Duodenal mucosa (tissue), 2 donors: ENCODE results near the gene RNU5D-1.

ENCODE experiments used
- H3K27ac ChIP-seq: one replicate; pipeline ENCODE4 v1.7.0; 2013; ENCODE audit warnings: low read depth, low read length
- H3K27me3 ChIP-seq, 2 donors: one replicate each; pipeline ENCODE4 v1.7.0; 2013; ENCODE audit warnings: low read length in 2 of 2, control low read depth in 1 of 2; ENCODE audit not compliant: insufficient read depth in 2 of 2, control insufficient read depth in 1 of 2
- H3K36me3 ChIP-seq, 2 donors: one replicate each; pipeline ENCODE4 v1.7.0; 2013; ENCODE audit warnings: low read length in 2 of 2, control low read depth in 1 of 2; ENCODE audit not compliant: insufficient read depth in 2 of 2, control insufficient read depth in 1 of 2
- H3K4me1 ChIP-seq, 2 donors: one replicate each; pipeline ENCODE4 v1.7.0; 2013; ENCODE audit warnings: low read length in 2 of 2, control low read depth in 1 of 2; ENCODE audit not compliant: insufficient read depth in 2 of 2, control insufficient read depth in 1 of 2
- H3K4me3 ChIP-seq, 2 donors: one replicate each; pipeline ENCODE4 v1.7.0; 2013; ENCODE audit warnings: low read length in 2 of 2, low read depth in 1 of 2
- H3K9ac ChIP-seq, 2 donors: one replicate each; pipeline ENCODE4 v1.7.0; 2013; ENCODE audit warnings: low read length in 2 of 2, low read depth in 1 of 2
- H3K9me3 ChIP-seq, 2 donors: one replicate each; pipeline ENCODE4 v1.7.0; 2013; ENCODE audit warnings: low read length in 2 of 2, control low read depth in 1 of 2; ENCODE audit not compliant: control insufficient read depth in 1 of 2

Gene RNU5D-1

DNA sequence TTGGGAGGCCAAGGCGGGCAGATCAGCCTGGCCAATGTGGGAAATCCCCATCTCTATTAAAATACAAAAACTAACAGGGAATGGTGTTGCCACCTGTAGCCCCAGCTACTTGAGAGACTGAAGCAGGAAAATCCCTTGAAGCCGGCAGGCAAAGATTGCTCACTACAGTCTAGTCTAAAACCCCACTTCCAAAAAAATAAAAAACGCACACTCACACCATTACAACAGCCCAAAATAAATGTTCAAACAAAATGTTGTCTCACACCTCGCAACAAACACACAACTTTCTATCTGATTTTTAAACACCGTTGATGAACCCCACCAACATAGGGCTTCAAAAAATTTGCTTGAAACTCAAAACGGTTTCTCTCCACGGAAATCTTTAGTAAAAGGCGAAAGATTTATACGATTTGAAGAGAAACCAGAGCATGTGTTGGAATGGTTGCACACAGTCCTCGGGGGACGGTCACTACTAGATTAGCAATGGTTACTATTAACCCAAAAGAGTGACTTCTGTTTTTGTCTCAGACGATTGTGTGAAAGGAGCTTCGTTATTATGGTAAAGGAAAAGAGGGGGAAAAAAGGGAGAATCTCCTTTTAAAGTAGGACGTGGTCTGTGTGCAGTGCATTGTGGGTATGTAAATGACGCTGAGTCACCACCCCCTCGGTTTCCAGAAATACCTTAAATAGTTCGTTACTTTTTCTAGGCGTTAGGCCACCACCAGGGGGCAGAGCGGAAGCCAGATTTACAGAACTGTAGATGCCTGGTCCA is at the start of gene RNU5D-1:
RNU5D-1 (minus strand) TSS at position 430 of the 772 bp plus-strand sequence.
- H3K9me3 ChIP-seq: no peaks in the 10 kb centered on the region
- no peaks in the 10 kb centered on the region for H3K27me3 ChIP-seq
- peak within 1 kb of the TSS; percentile 40 to 48 for H3K4me3 ChIP-seq
- no peaks in the 10 kb centered on the region for H3K36me3 ChIP-seq
- peaks cover 5 to 8% of the 10 kb centered on the region in 2 donors for H3K4me1 ChIP-seq
- H3K27ac ChIP-seq: peak within 1 kb of the TSS; percentile 94
- H3K9ac ChIP-seq: peak within 1 kb of the TSS; percentile 45 to 69

DNA sequence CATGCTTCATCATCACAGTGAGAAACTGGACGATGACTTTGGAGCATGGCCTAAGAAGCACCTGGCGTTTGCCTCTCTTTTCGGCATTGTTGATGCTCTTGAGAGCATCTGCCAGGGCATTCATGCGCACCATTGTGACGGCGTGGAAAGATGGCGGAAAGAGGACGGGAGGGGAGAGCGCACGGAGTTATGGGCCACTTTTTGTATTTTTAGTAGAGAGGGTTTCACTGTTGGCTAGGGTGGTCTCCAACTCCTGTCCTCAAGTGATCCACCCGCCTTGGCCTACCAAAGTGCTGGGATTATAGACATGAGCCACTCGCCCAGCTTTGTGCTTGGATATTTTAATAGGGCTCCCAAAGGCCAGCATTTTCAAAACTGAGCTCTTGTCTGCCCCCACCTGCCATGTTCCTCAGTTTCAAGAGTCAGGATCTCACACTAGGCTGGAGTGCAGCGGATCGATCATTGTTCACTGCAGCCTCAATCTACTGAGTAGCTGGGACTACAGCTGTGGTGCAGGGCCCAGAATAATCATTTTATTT is 49.7 kb upstream of the RNU5D-1 start:
- H3K9ac ChIP-seq: no peak overlapping the region
- H3K4me3 ChIP-seq: no peak overlapping the region
- no peaks in the 10 kb centered on the region for H3K9me3 ChIP-seq
- H3K36me3 ChIP-seq: peaks cover 15 to 49% of the 10 kb centered on the region in 2 donors
- H3K27ac ChIP-seq: no peak overlapping the region
- peaks cover 28 to 32% of the 10 kb centered on the region in 2 donors for H3K4me1 ChIP-seq
- no peaks in the 10 kb centered on the region for H3K27me3 ChIP-seq

GRCh38 chr1:44778705-44779576 is 48.0 kb upstream of the RNU5D-1 start:
- peaks cover 15 to 49% of the 10 kb centered on the region in 2 donors for H3K36me3 ChIP-seq
- H3K27me3 ChIP-seq: no peaks in the 10 kb centered on the region
- no peak overlapping the region for H3K4me3 ChIP-seq
- H3K4me1 ChIP-seq: peaks cover 26 to 28% of the 10 kb centered on the region in 2 donors
- no peak overlapping the region for H3K9ac ChIP-seq
- no peak overlapping the region for H3K27ac ChIP-seq
- H3K9me3 ChIP-seq: no peaks in the 10 kb centered on the region

DNA sequence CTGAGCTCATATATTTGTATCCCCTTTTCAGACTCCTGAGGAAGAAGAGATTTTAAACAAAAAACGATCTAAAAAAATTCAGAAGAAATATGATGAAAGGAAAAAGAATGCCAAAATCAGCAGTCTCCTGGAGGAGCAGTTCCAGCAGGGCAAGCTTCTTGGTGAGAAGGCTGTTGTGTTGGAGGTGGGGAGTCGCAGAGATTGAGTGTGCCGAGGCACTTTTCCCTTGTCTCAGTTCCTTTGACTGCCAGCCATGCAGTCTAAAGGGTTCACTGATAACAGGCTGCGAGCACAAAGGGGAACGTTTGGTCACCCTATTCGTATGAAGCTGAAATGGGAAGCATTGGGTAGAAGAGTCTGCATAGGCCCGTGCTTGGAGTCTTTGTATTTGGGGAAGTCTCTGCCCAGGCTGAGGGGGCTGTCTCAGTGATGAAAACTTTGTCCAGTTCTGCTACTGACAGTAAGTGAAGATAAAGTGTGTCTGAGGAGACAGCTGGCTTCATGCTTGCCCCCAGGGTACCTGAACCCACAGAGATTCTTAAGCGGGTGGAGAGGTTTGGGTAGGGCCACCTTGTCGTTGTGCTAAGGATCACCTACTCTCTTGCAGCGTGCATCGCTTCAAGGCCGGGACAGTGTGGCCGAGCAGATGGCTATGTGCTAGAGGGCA is 47.1 kb upstream of the RNU5D-1 start:
- H3K27me3 ChIP-seq: no peaks in the 10 kb centered on the region
- peaks cover 15 to 49% of the 10 kb centered on the region in 2 donors for H3K36me3 ChIP-seq
- H3K4me1 ChIP-seq: peaks cover 21% of the 10 kb centered on the region in 2 donors
- no peak overlapping the region for H3K4me3 ChIP-seq
- H3K9me3 ChIP-seq: no peaks in the 10 kb centered on the region
- H3K27ac ChIP-seq: no peak overlapping the region
- H3K9ac ChIP-seq: peak overlapping the region in 1 of 2 donors; percentile 3

DNA sequence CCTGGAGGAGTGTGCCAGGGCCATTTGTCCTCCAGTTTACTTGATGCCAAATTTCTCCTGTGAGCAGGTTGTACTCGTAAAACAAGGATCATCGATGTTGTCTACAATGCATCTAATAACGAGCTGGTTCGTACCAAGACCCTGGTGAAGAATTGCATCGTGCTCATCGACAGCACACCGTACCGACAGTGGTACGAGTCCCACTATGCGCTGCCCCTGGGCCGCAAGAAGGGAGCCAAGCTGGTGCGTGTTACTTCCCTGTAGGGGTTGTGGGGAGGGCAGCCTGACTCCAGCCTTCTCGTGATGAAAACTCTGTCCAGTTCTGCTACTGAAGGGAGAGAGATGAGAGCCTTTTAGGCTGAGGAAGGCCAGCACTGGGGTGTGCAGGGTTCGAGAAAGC is 46.6 kb upstream of the RNU5D-1 start:
- Histone ChIP-seq H3K9ac (peak overlapping the region; percentile 3 to 99), H3K4me1 (peaks cover 21% of the 10 kb centered on the region in 2 donors), H3K27me3 (no peaks in the 10 kb centered on the region), H3K27ac (no peak overlapping the region), H3K4me3 (peak overlapping the region; percentile 31 to 98), H3K9me3 (no peaks in the 10 kb centered on the region), H3K36me3 (peaks cover 15 to 49% of the 10 kb centered on the region in 2 donors)

- Histone ChIP-seq H3K36me3 (peaks cover 15 to 49% of the 10 kb centered on the region in 2 donors), H3K9me3 (no peaks in the 10 kb centered on the region), H3K27me3 (no peaks in the 10 kb centered on the region), H3K4me3 (peak overlapping the region; percentile 90 to 98), H3K9ac (peak overlapping the region; percentile 83 to 99), H3K27ac (peak overlapping the region; percentile 68), H3K4me1 (peaks cover 21% of the 10 kb centered on the region in 2 donors)
Observed at GRCh38 chr1:44776730-44777068, 45.7 kb upstream of the RNU5D-1 start.

DNA sequence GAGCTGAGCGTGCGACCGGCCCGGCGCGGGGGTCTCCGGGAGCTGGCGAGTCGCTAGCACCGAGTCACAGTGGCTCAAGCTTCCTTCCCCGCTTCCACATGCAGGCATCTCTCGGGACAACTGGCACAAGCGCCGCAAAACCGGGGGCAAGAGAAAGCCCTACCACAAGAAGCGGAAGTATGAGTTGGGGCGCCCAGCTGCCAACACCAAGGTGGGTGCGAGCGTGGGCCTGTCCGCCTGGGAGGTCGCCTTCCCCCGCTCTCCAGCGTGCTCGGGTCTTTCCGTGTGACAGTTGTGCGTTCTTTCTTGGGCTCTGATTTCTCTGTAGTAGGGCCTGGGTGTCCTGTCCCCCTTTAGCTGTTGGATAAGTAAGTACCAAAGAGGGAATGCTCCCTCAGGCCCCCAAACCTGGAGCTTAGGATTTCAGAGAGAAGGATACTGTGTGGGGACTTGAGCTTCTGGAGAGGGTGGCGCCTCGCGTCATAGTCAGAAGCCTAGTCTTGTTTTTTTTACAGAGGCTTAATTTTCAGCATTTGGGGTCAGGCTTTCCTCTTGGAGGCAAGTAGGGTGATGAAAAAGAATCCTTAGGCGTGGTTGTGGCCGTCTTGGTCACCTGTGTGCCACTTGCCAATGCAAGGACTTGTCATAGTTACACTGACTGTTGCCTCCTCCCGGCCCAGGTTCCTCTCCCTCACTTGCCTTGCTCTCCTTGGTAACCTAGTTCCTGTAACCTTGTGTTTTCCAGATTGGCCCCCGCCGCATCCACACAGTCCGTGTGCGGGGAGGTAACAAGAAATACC is 45.2 kb upstream of the RNU5D-1 start:
- no peaks in the 10 kb centered on the region for H3K9me3 ChIP-seq
- H3K4me3 ChIP-seq: peak overlapping the region; percentile 90 to 98
- peaks cover 11 to 44% of the 10 kb centered on the region in 2 donors for H3K36me3 ChIP-seq
- H3K27ac ChIP-seq: peak overlapping the region; percentile 68
- H3K4me1 ChIP-seq: peaks cover 21% of the 10 kb centered on the region in 2 donors
- H3K9ac ChIP-seq: peak overlapping the region; percentile 83 to 99
- no peaks in the 10 kb centered on the region for H3K27me3 ChIP-seq

DNA sequence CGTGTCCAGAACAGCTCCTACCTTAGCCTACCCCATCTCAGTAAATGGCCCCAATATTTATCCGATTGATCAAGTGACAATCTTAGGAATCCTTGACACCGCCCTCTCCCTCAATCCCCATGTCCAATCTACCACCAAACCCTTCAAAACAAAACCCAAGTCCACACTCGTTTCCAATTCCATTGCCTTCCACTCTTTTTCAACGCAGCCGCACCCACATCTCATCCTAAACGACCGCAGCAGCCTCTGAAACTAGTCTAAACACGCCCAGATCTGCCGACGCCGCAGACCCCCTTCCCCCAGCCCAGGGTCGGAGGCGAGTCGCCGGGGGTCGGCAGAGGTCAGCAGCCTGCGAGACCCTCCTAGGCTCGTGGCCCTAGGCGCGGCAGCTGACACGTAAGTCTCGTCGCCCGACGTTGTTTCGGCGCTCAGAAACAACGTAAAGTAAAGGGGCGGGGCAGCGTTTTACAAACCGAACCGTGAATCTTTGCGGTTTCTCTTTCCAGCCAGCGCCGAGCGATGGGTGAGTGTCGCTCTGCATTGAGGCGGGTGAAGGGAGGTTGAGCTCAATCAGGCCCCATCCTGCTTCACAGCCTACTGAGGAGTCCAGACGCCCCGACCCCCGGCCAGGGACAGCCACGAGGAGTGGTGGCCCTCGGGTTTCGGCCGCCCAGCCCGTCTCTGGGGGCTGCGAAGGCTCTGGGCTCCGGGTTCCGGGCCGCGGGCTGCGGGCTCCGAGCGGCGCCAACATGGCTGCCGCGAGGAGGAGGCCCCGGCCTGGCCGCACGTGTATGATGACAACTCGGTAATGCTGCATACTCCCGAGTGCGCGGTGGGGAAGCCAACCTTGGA is 44.3 kb upstream of the RNU5D-1 start, which contains the start of gene RPS8:
RPS8 (plus strand) TSS at position 463 of the 852 bp plus-strand sequence; CDS start at position 520, 57 bp downstream.
- H3K9me3 ChIP-seq: no peaks in the 10 kb centered on the region
- H3K27me3 ChIP-seq: no peaks in the 10 kb centered on the region
- peaks cover 21% of the 10 kb centered on the region in 2 donors for H3K4me1 ChIP-seq
- peaks cover 9 to 36% of the 10 kb centered on the region in 2 donors for H3K36me3 ChIP-seq
- peak within 1 kb of the TSS; percentile 90 to 98 for H3K4me3 ChIP-seq
- H3K27ac ChIP-seq: peak within 1 kb of the TSS; percentile 87
- H3K9ac ChIP-seq: peak within 1 kb of the TSS; percentile 93 to 99
